CD14-positive monocyte (primary cell): ENCODE data around the gene FNIP1. TPM values are rescaled to one million over a fixed set of nuclear protein-coding genes. Genes with fewer than 3 reads are reported as not detected.
A peak's percentile ranks its signal among the peaks of the same experiment; 100 is the strongest.

Source experiments
- DNase-seq, 3 donors: peaks; one replicate each; pipeline ENCODE4 v3.0.0-alpha.2; 2011 to 2022
- H2AFZ ChIP-seq: 2 replicates; pipeline ENCODE4 v1.6.0; 2012; ENCODE audit warnings: mild to moderate bottlenecking, low read depth, low read length, inconsistent platforms; ENCODE audit not compliant: insufficient read depth, poor library complexity, severe bottlenecking
- H3K27ac ChIP-seq, 2 donors: 1 replicate in 1 of 2; 2 replicates in 1 of 2; pipeline ENCODE4 v1.5.1; 2012 to 2013; ENCODE audit warnings: low read length in 2 of 2, control low read depth in 1 of 2, inconsistent platforms in 1 of 2, low read depth in 1 of 2, mild to moderate bottlenecking in 1 of 2
- H3K27me3 ChIP-seq, 2 donors: one replicate each; pipeline versions ENCODE4 v1.6.0 to v1.6.1; 2011 to 2013; ENCODE audit warnings: low read length in 2 of 2; ENCODE audit not compliant: control insufficient read depth in 2 of 2, insufficient read depth in 2 of 2
- H3K36me3 ChIP-seq, 2 donors: replicated peaks in 1 of 2; 1 replicate in 1 of 2; 2 replicates in 1 of 2; pipeline versions ENCODE4 v1.5.1 to v1.6.1; 2012 to 2013; ENCODE audit warnings: low read length in 2 of 2, control low read depth in 1 of 2, inconsistent platforms in 1 of 2, mild to moderate bottlenecking in 1 of 2; ENCODE audit not compliant: insufficient read depth in 2 of 2, control insufficient read depth in 1 of 2
- H3K4me1 ChIP-seq, 2 donors: 1 replicate in 1 of 2; 2 replicates in 1 of 2; pipeline versions ENCODE4 v1.5.1 to v1.6.1; 2012 to 2013; ENCODE audit warnings: low read length in 2 of 2, control low read depth in 1 of 2, inconsistent platforms in 1 of 2, mild to moderate bottlenecking in 1 of 2, moderate library complexity in 1 of 2; ENCODE audit not compliant: insufficient read depth in 2 of 2, control insufficient read depth in 1 of 2
- H3K4me2 ChIP-seq: replicated peaks from 2 replicates; pipeline ENCODE3; 2012; ENCODE audit warnings: low read length, moderate library complexity, mild to moderate bottlenecking; ENCODE audit not compliant: poor library complexity, severe bottlenecking; ENCODE audit errors: extremely low read depth
- H3K4me3 ChIP-seq, 3 experiments: fragments of 200-600 bp in 1 of 3; sonication (generic) in 1 of 3; replicated peaks in 1 of 3; 1 replicate in 2 of 3; 2 replicates in 1 of 3; pipeline ENCODE4 v1.5.1; 2011 to 2013; ENCODE audit warnings: low read length in 3 of 3, mild to moderate bottlenecking in 3 of 3, control low read depth in 2 of 3, low read depth in 2 of 3, inconsistent platforms in 1 of 3, moderate library complexity in 1 of 3
- H3K79me2 ChIP-seq: 2 replicates; pipeline ENCODE4 v1.6.0; 2012; ENCODE audit warnings: mild to moderate bottlenecking, control low read depth, inconsistent platforms, low read length, moderate library complexity; ENCODE audit not compliant: insufficient read depth
- H3K9ac ChIP-seq: 2 replicates; pipeline ENCODE4 v1.6.0; 2017; ENCODE audit warnings: low read length, mild to moderate bottlenecking; ENCODE audit not compliant: insufficient read depth, poor library complexity, severe bottlenecking
- H3K9me3 ChIP-seq, 2 donors: replicated peaks in 1 of 2; 1 replicate in 1 of 2; 2 replicates in 1 of 2; pipeline versions ENCODE4 v1.5.1 to v1.6.1; 2012 to 2013; ENCODE audit warnings: low read length in 2 of 2, control low read depth in 1 of 2; ENCODE audit not compliant: control insufficient read depth in 1 of 2, insufficient read depth in 1 of 2
- H4K20me1 ChIP-seq: 2 replicates; pipeline ENCODE4 v1.6.0; 2012; ENCODE audit warnings: mild to moderate bottlenecking, low read length, control low read depth, moderate library complexity; ENCODE audit not compliant: insufficient read depth
- H3K27ac Mint-ChIP-seq, 7 donors: one replicate each; pipeline ENCODE4 v1.8.0; 2020; ENCODE audit warnings: mild to moderate bottlenecking in 7 of 7, mixed read lengths in 7 of 7, moderate library complexity in 6 of 7, inconsistent platforms in 2 of 7
- H3K27me3 Mint-ChIP-seq, 3 donors: one replicate each; pipeline ENCODE4 v1.8.0; 2021 to 2022; ENCODE audit warnings: low read depth in 3 of 3, mild to moderate bottlenecking in 3 of 3, mixed read lengths in 3 of 3, moderate library complexity in 3 of 3, inconsistent platforms in 1 of 3
- H3K36me3 Mint-ChIP-seq, 2 donors: one replicate each; pipeline ENCODE4 v1.8.0; 2020; ENCODE audit warnings: mixed read lengths in 2 of 2, inconsistent platforms in 1 of 2, mild to moderate bottlenecking in 1 of 2
- H3K4me1 Mint-ChIP-seq: one replicate; pipeline ENCODE4 v1.8.0; 2020; ENCODE audit warnings: mild to moderate bottlenecking, mixed read lengths
- H3K4me3 Mint-ChIP-seq, 2 donors: one replicate each; pipeline ENCODE4 v1.8.0; 2020; ENCODE audit warnings: mild to moderate bottlenecking in 2 of 2, mixed read lengths in 2 of 2, moderate library complexity in 1 of 2
- H3K9me3 Mint-ChIP-seq, 7 donors: one replicate each; pipeline ENCODE4 v1.8.0; 2020 to 2022; ENCODE audit warnings: mixed read lengths in 7 of 7, mild to moderate bottlenecking in 6 of 7, moderate library complexity in 6 of 7, inconsistent platforms in 2 of 7
- CTCF ChIP-seq: fragments of 200-600 bp; IDR thresholded peaks from one replicate; pipeline ENCODE4 v1.8.0; 2022; ENCODE audit warnings: antibody characterized with exemption, mild to moderate bottlenecking
- WGBS: methylation state at CpG from one replicate; pipeline ENCODE4 v1.1.5; 2013; ENCODE audit warnings: missing lambda C conversion rate; ENCODE audit not compliant: insufficient coverage; 5-methylcytosine and 5-hydroxymethylcytosine counted together
- intact Hi-C, 2 donors: fragments of 100-400 bp; cut with micrococcal nuclease; formaldehyde crosslinking; loops; one replicate each; pipeline versions ENCODE4 v1.15.0 to v1.15.1; 2023
- polyA plus RNA-seq, 3 donors: library from polyadenylated mRNA; depleted of rRNA in 1 of 3; unstranded in 2 of 3; stranded (reverse) in 1 of 3; fragments of 300-500 nt in 2 of 3; fragments of >200 nt in 1 of 3; fragmentation: Illumina TruSeq in 2 of 3; gene quantifications; 1 replicate in 2 of 3; 2 replicates in 1 of 3; pipeline ENCODE4 v1.2.3, GENCODE V29; 2012 to 2021

FNIP1 gene
- polyA plus RNA-seq, 3 donors: 13.6 to 17.3 (median 16.3) TPM

GRCh38 chr5:131756942-131757341 lies 39.9 kb downstream of the FNIP1 start:
- intact Hi-C loops: no loop called here
- DNase-seq: no peak
- 0% methylated on average over 1 of the region's 1 CpG for WGBS
- Histone ChIP-seq H2AFZ (no peak overlapping the region), H3K9ac (no peak overlapping the region), H3K4me3 (no peak overlapping the region), H3K9me3 (no peaks in the 10 kb centered on the region), H3K27ac (peak overlapping the region in 1 of 2 donors; percentile 59), H3K79me2 (peaks cover 100% of the 10 kb centered on the region), H3K4me2 (no peak overlapping the region), H3K27me3 (no peaks in the 10 kb centered on the region), H3K36me3 (no peaks in the 10 kb centered on the region), H3K4me1 (peaks cover 2 to 7% of the 10 kb centered on the region in 2 donors), H4K20me1 (peaks cover 100% of the 10 kb centered on the region)
- Mint-ChIP-seq H3K4me1 (peaks cover 36% of the 10 kb centered on the region), H3K27ac (no peak overlapping the region), H3K27me3 (no peaks in the 10 kb centered on the region), H3K9me3 (no peaks in the 10 kb centered on the region), H3K36me3 (peaks cover 0 to 4% of the 10 kb centered on the region in 2 donors), H3K4me3 (no peak overlapping the region)
- no peak for TF ChIP-seq CTCF

- peak overlapping the region in 4 of 7 donors; percentile 6 to 80 (median 30) for H3K27ac Mint-ChIP-seq
- Histone ChIP-seq H3K79me2 (peaks cover 100% of the 10 kb centered on the region), H2AFZ (no peak overlapping the region), H3K4me3 (no peak overlapping the region), H3K4me1 (peaks cover 2 to 7% of the 10 kb centered on the region in 2 donors), H3K4me2 (no peak overlapping the region), H4K20me1 (peaks cover 98% of the 10 kb centered on the region), H3K27ac (peak overlapping the region in 1 of 2 donors; percentile 8), H3K36me3 (no peaks in the 10 kb centered on the region), H3K9me3 (no peaks in the 10 kb centered on the region), H3K9ac (no peak overlapping the region), H3K27me3 (no peaks in the 10 kb centered on the region)
- no peak for TF ChIP-seq CTCF
- WGBS: no CpG with 5 or more reads among the region's 1 CpG
- intact Hi-C loops: loop anchor here in 1 of 2 donors (5.0 kb wide), 1 partner anchor 33 kb away; no protein-coding TSS in a partner anchor
- H3K36me3 Mint-ChIP-seq: peaks cover 0 to 9% of the 10 kb centered on the region in 2 donors
- H3K4me3 Mint-ChIP-seq: no peak overlapping the region
- H3K27me3 Mint-ChIP-seq: no peaks in the 10 kb centered on the region
- peaks cover 29% of the 10 kb centered on the region for H3K4me1 Mint-ChIP-seq
- no peak for DNase-seq
- H3K9me3 Mint-ChIP-seq: no peaks in the 10 kb centered on the region
Measured at GRCh38 chr5:131754363-131754762, 42.5 kb downstream of the FNIP1 start.
